ENCODE data around the gene AIG1. TPM values are rescaled to one million over a fixed set of nuclear protein-coding genes. Genes with fewer than 3 reads are reported as not detected.

The AIG1 gene
- total and polyA plus RNA-seq, 12 donors: 21.0 to 55.7 (median 47.2) TPM

DNA sequence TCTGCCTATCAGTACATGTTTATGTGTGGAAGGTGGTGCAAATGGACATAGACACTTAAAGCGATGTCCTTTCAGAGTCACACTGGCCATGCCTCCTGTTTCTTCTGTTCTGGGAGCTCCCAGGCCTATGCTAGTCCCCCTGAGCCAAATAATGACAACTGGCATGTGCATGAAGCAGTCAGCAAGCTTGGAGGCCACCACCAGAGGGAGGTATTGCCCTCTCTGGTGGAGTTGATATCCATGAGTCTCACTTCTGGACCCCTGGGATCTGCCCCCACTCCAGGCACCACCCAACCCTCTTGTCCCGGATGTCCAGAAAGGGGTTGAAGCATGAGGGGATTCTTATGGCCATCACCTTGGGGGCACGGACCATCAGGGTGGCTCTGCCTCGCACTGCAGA lies 172.2 kb downstream of the AIG1 start:
- Histone ChIP-seq H3K27me3 (no peaks in the 10 kb centered on the region), H3K4me3 (no peak overlapping the region), H3K36me3 (replicated peaks in 1 of 2) (no peaks in the 10 kb centered on the region), H3K4me1 (replicated peaks in 1 of 2) (no peaks in the 10 kb centered on the region), H3K27ac (no peak overlapping the region), H3K9me3 (replicated peaks in 1 of 3) (no peaks in the 10 kb centered on the region)
- TF ChIP-seq CTCF (IDR thresholded peaks at IDR 0.05) (peak in 5 of 6 experiments; percentile 7 to 47 (median 41)), POLR2A (IDR thresholded peaks at IDR 0.05) (no peak)
- WGBS, 4 donors: 95 to 96% (median 96%) methylated on average over 4 of the region's 4 CpGs
- DNase-seq: peak; percentile 21 to 62 (median 38)
- intact Hi-C loops (cut with DNase I): no loop called here

GRCh38 chr6:143233554-143234285 lies 173.0 kb downstream of the AIG1 start:
- intact Hi-C loops (cut with DNase I): no loop called here
- Histone ChIP-seq H3K4me3 (no peak overlapping the region), H3K36me3 (replicated peaks in 1 of 2) (no peaks in the 10 kb centered on the region), H3K27me3 (no peaks in the 10 kb centered on the region), H3K27ac (no peak overlapping the region), H3K4me1 (replicated peaks in 1 of 2) (no peaks in the 10 kb centered on the region), H3K9me3 (replicated peaks in 1 of 3) (no peaks in the 10 kb centered on the region)
- no peak for DNase-seq
- TF ChIP-seq CTCF (IDR thresholded peaks at IDR 0.05): no peak
- TF ChIP-seq POLR2A (IDR thresholded peaks at IDR 0.05): no peak
- WGBS, 4 donors: 53 to 68% (median 58%) methylated on average over 8 of the region's 8 CpGs

DNA sequence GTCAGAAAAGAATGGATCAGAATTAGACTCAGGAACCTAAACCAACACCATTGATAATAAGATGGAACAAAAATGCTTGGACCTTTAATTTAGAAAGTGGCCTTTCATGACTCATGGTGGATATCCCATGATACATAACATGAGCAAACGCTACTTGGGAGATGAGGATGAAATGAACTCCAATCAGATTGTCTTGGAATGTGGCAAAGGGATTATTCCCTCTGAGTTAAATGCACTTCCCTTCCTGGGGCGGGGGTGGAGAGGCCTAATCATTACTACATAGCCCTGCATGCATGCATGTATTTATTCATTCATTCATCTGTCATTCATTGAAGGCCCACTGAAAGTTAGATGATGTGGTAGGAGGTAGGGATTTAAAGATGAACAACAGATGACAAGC lies 174.0 kb downstream of the AIG1 start:
- Histone ChIP-seq H3K4me3 (no peak overlapping the region), H3K27ac (no peak overlapping the region), H3K27me3 (no peaks in the 10 kb centered on the region), H3K9me3 (replicated peaks in 1 of 3) (no peaks in the 10 kb centered on the region), H3K36me3 (replicated peaks in 1 of 2) (no peaks in the 10 kb centered on the region), H3K4me1 (replicated peaks in 1 of 2) (no peaks in the 10 kb centered on the region)
- no peak for DNase-seq
- TF ChIP-seq POLR2A (IDR thresholded peaks at IDR 0.05): no peak
- no peak for TF ChIP-seq CTCF (IDR thresholded peaks at IDR 0.05)
- WGBS, 4 donors: 92 to 98% (median 93%) methylated on average over 2 of the region's 2 CpGs
- intact Hi-C loops (cut with DNase I): no loop called here

GRCh38 chr6:143236151-143236798 lies 175.6 kb downstream of the AIG1 start:
- Histone ChIP-seq H3K4me3 (no peak overlapping the region), H3K27ac (peak overlapping the region in 4 of 5 donors; percentile 4 to 71 (median 48)), H3K36me3 (replicated peaks in 1 of 2) (no peaks in the 10 kb centered on the region), H3K9me3 (replicated peaks in 1 of 3) (no peaks in the 10 kb centered on the region), H3K4me1 (replicated peaks in 1 of 2) (peaks cover 0 to 3% of the 10 kb centered on the region in 2 donors), H3K27me3 (no peaks in the 10 kb centered on the region)
- 60 to 76% (median 71%) methylated on average over 16 of the region's 16 CpGs for WGBS, 4 donors
- intact Hi-C loops (cut with DNase I): no loop called here
- peak; percentile 58 to 90 (median 83) for DNase-seq
- peak in 1 of 6 experiments; percentile 8 for TF ChIP-seq CTCF (IDR thresholded peaks at IDR 0.05)
- TF ChIP-seq POLR2A (IDR thresholded peaks at IDR 0.05): peak in 1 of 2 donors; percentile 34

Data from adrenal gland (tissue), 12 donors.